ENCODE data around the gene C6orf132.

C6orf132 gene

GRCh38 chr6:42078386-42078785, 64.0 kb downstream of the C6orf132 start:
- no peak for DNase-seq (ENCODE audit: low read depth, low spot score)

- peak; percentile 15 for DNase-seq (ENCODE audit: low read depth, low spot score)
Observed at GRCh38 chr6:42075159-42075838, 67.1 kb downstream of the C6orf132 start.

GRCh38 chr6:42073287-42073686, 69.1 kb downstream of the C6orf132 start:
- DNase-seq (ENCODE audit: low read depth, low spot score), result no peak

- DNase-seq (ENCODE audit: low read depth, low spot score), result no peak
Observed at GRCh38 chr6:42071881-42072583, 70.4 kb downstream of the C6orf132 start.

GRCh38 chr6:42068872-42069522, 73.4 kb downstream of the C6orf132 start:
- no peak for DNase-seq (ENCODE audit: low read depth, low spot score)

GRCh38 chr6:42068173-42068572, 74.2 kb downstream of the C6orf132 start:
- no peak for DNase-seq (ENCODE audit: low read depth, low spot score)

- DNase-seq (ENCODE audit: low read depth, low spot score), result no peak
Observed at GRCh38 chr6:42066156-42066675, 76.2 kb downstream of the C6orf132 start.

GRCh38 chr6:42059743-42060142, 82.7 kb downstream of the C6orf132 start:
- DNase-seq (ENCODE audit: low read depth, low spot score), result no peak

- DNase-seq (ENCODE audit: low read depth, low spot score), result no peak
Observed at GRCh38 chr6:42053601-42054000, 88.8 kb downstream of the C6orf132 start.

GRCh38 chr6:42051268-42051653, 91.2 kb downstream of the C6orf132 start:
- no peak for DNase-seq (ENCODE audit: low read depth, low spot score)

Data from activated CD4-positive, CD25-positive, alpha-beta regulatory T cell treated with anti-CD3 and anti-CD28 coated beads, Interleukin-2, amount 50 U/mL, for 16 hours (primary cell).